Pancreas (tissue), 10 donors: ENCODE data around the gene CCT5. TPM values are rescaled to one million over a fixed set of nuclear protein-coding genes. Genes with fewer than 3 reads are reported as not detected.

Experiments
- ATAC-seq, 4 donors: fragments of 200-7000 bp; cut with Tn5 transposase; one replicate each; pipeline versions ENCODE4 v1.8.0 to v1.9.1; 2020; ENCODE audit warnings: mild to moderate bottlenecking in 4 of 4, moderate library complexity in 4 of 4
- DNase-seq, 6 donors: peaks; one replicate each; pipeline ENCODE4 v3.0.0-alpha.2; 2020
- FAIRE-seq: peaks from 2 replicates; lab custom pipeline; 2012; peaks lifted over from hg19 to GRCh38; lab: Jason Lieb, UNC
- H3K27ac ChIP-seq, 4 donors: fragments of 200-600 bp; sonication (generic); 1 replicate in 3 of 4; 2 replicates in 1 of 4; pipeline versions ENCODE4 v1.5.0 to v1.8.0; 2020
- H3K27me3 ChIP-seq, 4 donors: fragments of 200-600 bp; one replicate each; pipeline ENCODE4 v1.8.0; 2021
- H3K36me3 ChIP-seq, 3 donors: fragments of 200-600 bp; sonication (generic) in 1 of 3; one replicate each; pipeline versions ENCODE4 v1.5.0 to v1.8.0; 2020 to 2021
- H3K4me1 ChIP-seq, 3 donors: fragments of 200-600 bp; one replicate each; pipeline ENCODE4 v1.8.0; 2021
- H3K4me3 ChIP-seq, 4 donors: fragments of 200-600 bp; sonication (generic) in 2 of 4; one replicate each; pipeline versions ENCODE4 v1.5.0 to v1.8.0; 2020 to 2021
- H3K9me3 ChIP-seq, 4 donors: fragments of 200-600 bp; one replicate each; pipeline ENCODE4 v1.8.0; 2021
- CTCF ChIP-seq, 4 donors: fragments of 200-600 bp; sonication (generic) in 3 of 4; IDR thresholded peaks; one replicate each; pipeline versions ENCODE4 v1.5.0 to v1.8.0; 2021; ENCODE audit warnings: antibody characterized with exemption in 4 of 4
- WGBS, 2 donors: extraction: QIAGEN DNeasy Blood & Tissue Kit; methylation state at CpG; one replicate each; pipeline ENCODE4 v1.1.7; 2013; 5-methylcytosine and 5-hydroxymethylcytosine counted together
- intact Hi-C, 3 donors: fragments of 100-400 bp; cut with DNase I; formaldehyde crosslinking; loops; one replicate each; pipeline versions ENCODE4 v1.11.1 to v1.14.2; 2022
- polyA plus RNA-seq, 2 donors: library from polyadenylated mRNA; stranded (reverse); fragments of 200-250 nt; gene quantifications; one replicate each; pipeline ENCODE4 v1.2.3, GENCODE V29; 2013
- total RNA-seq, 6 donors: library from RNA; stranded (reverse); fragmentation: NEBNext Ultra II Directional in 4 of 6; extraction: Animal tissue kit (Norgen Biotek cat#: 25700) in 4 of 6; gene quantifications; one replicate each; pipeline versions ENCODE4 v1.2.1 to v1.2.4, GENCODE V29; 2021 to 2023
- donor health status: healthy with polysubstance abuse.
- donor health status: DM: no; HTN: no; CAD: no; lungs with moderate emphysema.
- donor health status: DM: no; HTN: no; CAD: no.
- donor health status: control.
- donor health status: control.
- donor health status: Bipolar disorder and iron deficiency.
- donor health status: DM: yes; HTN: yes; CAD: no.
- donor health status: DM: no; HTN: no; CAD: no.
- donor health status: DM: no; HTN: no; CAD: no.
- donor health status: DM: yes; HTN: yes; CAD: no.

Gene CCT5
- total and polyA plus RNA-seq, 8 donors, result 33.7 to 75.6 (median 60.0) TPM

GRCh38 chr5:10250806-10251276, 761 bp downstream of the CCT5 start:
- Histone ChIP-seq H3K27ac (peak overlapping the region in 3 of 4 donors; percentile 92 to 98 (median 97)), H3K4me1 (peaks cover 11 to 19% (median 15%) of the 10 kb centered on the region in 3 donors), H3K36me3 (peaks cover 0 to 10% (median 4%) of the 10 kb centered on the region in 3 donors), H3K9me3 (no peaks in the 10 kb centered on the region), H3K27me3 (no peaks in the 10 kb centered on the region), H3K4me3 (peak overlapping the region; percentile 82 to 98 (median 95))
- FAIRE-seq, result no peak
- intact Hi-C loops, result loop anchor here in 1 of 3 donors (10.0 kb wide), 1 partner anchor 134 kb away; no protein-coding TSS in a partner anchor
- peak in 1 of 4 donors; percentile 10 for ATAC-seq
- TF ChIP-seq CTCF (IDR thresholded peaks at IDR 0.05), result no peak
- DNase-seq, result no peak
- WGBS, 2 donors, result 0% methylated on average over 21 of the region's 21 CpGs

GRCh38 chr5:10251405-10251804, 1.3 kb downstream of the CCT5 start:
- H3K36me3 ChIP-seq, result peaks cover 0 to 16% (median 9%) of the 10 kb centered on the region in 3 donors
- DNase-seq, result no peak
- WGBS, 2 donors, result 15 to 20% methylated on average over 7 of the region's 7 CpGs
- no peaks in the 10 kb centered on the region for H3K27me3 ChIP-seq
- ATAC-seq, result no peak
- H3K27ac ChIP-seq, result no peak overlapping the region
- no peak for TF ChIP-seq CTCF (IDR thresholded peaks at IDR 0.05)
- FAIRE-seq, result no peak
- H3K4me1 ChIP-seq, result peaks cover 11 to 19% (median 15%) of the 10 kb centered on the region in 3 donors
- no peaks in the 10 kb centered on the region for H3K9me3 ChIP-seq
- intact Hi-C loops, result loop anchor here in 1 of 3 donors (10.0 kb wide), 1 partner anchor 133 kb away; no protein-coding TSS in a partner anchor
- peak overlapping the region; percentile 82 to 98 (median 95) for H3K4me3 ChIP-seq

- H3K27ac ChIP-seq, result no peak overlapping the region
- ATAC-seq, result no peak
- H3K4me1 ChIP-seq, result peaks cover 11 to 19% (median 15%) of the 10 kb centered on the region in 3 donors
- WGBS, 2 donors, result 91 to 93% methylated on average over 3 of the region's 3 CpGs
- no peak for FAIRE-seq
- no peaks in the 10 kb centered on the region for H3K27me3 ChIP-seq
- no peaks in the 10 kb centered on the region for H3K9me3 ChIP-seq
- TF ChIP-seq CTCF (IDR thresholded peaks at IDR 0.05), result no peak
- peaks cover 0 to 29% (median 27%) of the 10 kb centered on the region in 3 donors for H3K36me3 ChIP-seq
- DNase-seq, result no peak
- no peak overlapping the region for H3K4me3 ChIP-seq
- intact Hi-C loops, result loop anchor here in 1 of 3 donors (10.0 kb wide), 1 partner anchor 131 kb away; no protein-coding TSS in a partner anchor
Observed at GRCh38 chr5:10253390-10253789, 3.3 kb downstream of the CCT5 start.

- no peak for TF ChIP-seq CTCF (IDR thresholded peaks at IDR 0.05)
Observed at GRCh38 chr5:10254686-10255085, 4.6 kb downstream of the CCT5 start.

GRCh38 chr5:10257870-10258269, 7.8 kb downstream of the CCT5 start:
- intact Hi-C loops, result loop anchor here in 1 of 3 donors (10.0 kb wide), 1 partner anchor 127 kb away; no protein-coding TSS in a partner anchor
- no peak overlapping the region for H3K4me3 ChIP-seq
- H3K9me3 ChIP-seq, result no peaks in the 10 kb centered on the region
- 61 to 67% methylated on average over 8 of the region's 8 CpGs for WGBS, 2 donors
- DNase-seq, result no peak
- no peaks in the 10 kb centered on the region for H3K4me1 ChIP-seq
- H3K27me3 ChIP-seq, result no peaks in the 10 kb centered on the region
- FAIRE-seq, result no peak
- H3K36me3 ChIP-seq, result peaks cover 7 to 71% (median 53%) of the 10 kb centered on the region in 3 donors
- no peak for ATAC-seq
- no peak overlapping the region for H3K27ac ChIP-seq
- TF ChIP-seq CTCF (IDR thresholded peaks at IDR 0.05), result no peak

More at GRCh38 chr5:10254686-10255085, 4.6 kb downstream of the CCT5 start:
- intact Hi-C loops, result loop anchor here in 1 of 3 donors (10.0 kb wide), 1 partner anchor 130 kb away; no protein-coding TSS in a partner anchor
- peaks cover 7 to 42% (median 40%) of the 10 kb centered on the region in 3 donors for H3K36me3 ChIP-seq
- peaks cover 7 to 16% (median 11%) of the 10 kb centered on the region in 3 donors for H3K4me1 ChIP-seq
- no peak for ATAC-seq
- no peak for FAIRE-seq
- no peak overlapping the region for H3K27ac ChIP-seq
- H3K4me3 ChIP-seq, result no peak overlapping the region
- no peaks in the 10 kb centered on the region for H3K9me3 ChIP-seq
- H3K27me3 ChIP-seq, result no peaks in the 10 kb centered on the region
- no peak for DNase-seq
- WGBS, 2 donors, result 40 to 42% methylated on average over 2 of the region's 2 CpGs
